OCI-LY7 (cell line): ENCODE measurements around the gene LARGE1. TPM values are rescaled to one million over a fixed set of nuclear protein-coding genes. Genes with fewer than 3 reads are reported as not detected.
A peak's percentile ranks its signal among the peaks of the same experiment; 100 is the strongest.

ENCODE experiments used
- BruUV-seq: library from RNA; stranded (reverse); fragments of 400-500 nt; replicated peaks from 2 replicates; lab custom pipeline; 2021; lab: Mats Ljungman, UMichigan
- CTCF ChIA-PET: fragments of 300-600 bp; sonication (Branson Sonifier 250); formaldehyde crosslinking; loops from one replicate; lab custom pipeline; 2022; ENCODE audit warnings: antibody characterized with exemption; ENCODE audit not compliant: unreplicated experiment; lab: Charles Lee
- POLR2A ChIA-PET: fragments of 300-600 bp; sonication (Branson Sonifier 250); formaldehyde crosslinking; loops from one replicate; lab custom pipeline; 2022; ENCODE audit warnings: antibody characterized with exemption; lab: Charles Lee
- DNase-seq: peaks from one replicate; pipeline ENCODE4 v3.0.0-alpha.2; 2015; ENCODE audit warnings: low spot score
- H2AFZ ChIP-seq: fragments of 200-600 bp; sonication (generic), shearing (Covaris generic); 2 replicates; pipeline ENCODE4 v1.6.1; 2014; ENCODE audit warnings: mild to moderate bottlenecking, antibody characterized with exemption, low read length, moderate library complexity
- H3K27ac ChIP-seq: fragments of 200-600 bp; sonication (generic); 2 replicates; pipeline ENCODE4 v1.5.1; 2014; ENCODE audit warnings: mixed run types, low read depth, mild to moderate bottlenecking, moderate library complexity, low read length, inconsistent platforms; ENCODE audit not compliant: poor library complexity, severe bottlenecking
- H3K36me3 ChIP-seq: fragments of 200-600 bp; sonication (generic); 2 replicates; pipeline ENCODE4 v1.6.1; 2014; ENCODE audit warnings: mild to moderate bottlenecking, antibody characterized with exemption, low read length, moderate library complexity, mixed read lengths; ENCODE audit not compliant: insufficient read depth
- H3K4me1 ChIP-seq: fragments of 200-600 bp; sonication (generic); 2 replicates; pipeline ENCODE4 v1.5.1; 2014; ENCODE audit warnings: mild to moderate bottlenecking, low read length; ENCODE audit not compliant: insufficient read depth, poor library complexity, severe bottlenecking
- H3K4me2 ChIP-seq: fragments of 200-600 bp; sonication (generic); 2 replicates; pipeline ENCODE4 v1.6.1; 2014; ENCODE audit warnings: mild to moderate bottlenecking, low read length
- H3K4me3 ChIP-seq: fragments of 200-600 bp; sonication (generic); 2 replicates; pipeline ENCODE4 v1.5.1; 2014; ENCODE audit warnings: mild to moderate bottlenecking, low read depth, low read length; ENCODE audit not compliant: poor library complexity, severe bottlenecking
- H3K79me2 ChIP-seq: fragments of 200-600 bp; sonication (generic); 2 replicates; pipeline ENCODE4 v1.6.1; 2016; ENCODE audit warnings: low read depth, mild to moderate bottlenecking, low read length, moderate library complexity, mixed read lengths; ENCODE audit not compliant: insufficient read depth
- H3K9me2 ChIP-seq: fragments of 200-600 bp; sonication (generic); 2 replicates; pipeline ENCODE4 v1.6.1; 2016; ENCODE audit warnings: mild to moderate bottlenecking, low read length, mixed read lengths; ENCODE audit not compliant: insufficient read depth
- H3K9me3 ChIP-seq: fragments of 200-600 bp; sonication (generic); 2 replicates; pipeline ENCODE4 v1.6.1; 2014; ENCODE audit warnings: mild to moderate bottlenecking, mixed run types, low read length, mixed read lengths
- H4K20me1 ChIP-seq: fragments of 200-600 bp; sonication (generic); 2 replicates; pipeline ENCODE4 v1.6.1; 2014; ENCODE audit warnings: mild to moderate bottlenecking, antibody characterized with exemption, low read length, moderate library complexity, mixed read lengths; ENCODE audit not compliant: insufficient read depth
- EZH2phosphoT487 ChIP-seq: fragments of 200-600 bp; sonication (generic); IDR thresholded peaks from 2 replicates; pipeline ENCODE4 v1.6.1; 2018; ENCODE audit warnings: low read depth, borderline replicate concordance, mild to moderate bottlenecking, mixed run types, antibody characterized with exemption, low read length, moderate library complexity, mixed read lengths
- intact Hi-C: fragments of 100-400 bp; cut with micrococcal nuclease; formaldehyde crosslinking; loops from one replicate; pipeline ENCODE4 v1.10.0; 2022; ENCODE audit not compliant: unreplicated experiment
- total RNA-seq, 2 experiments: library from RNA; depleted of rRNA in 1 of 2; stranded (reverse); fragments of >200 nt in 1 of 2; shearing (Covaris generic) in 1 of 2; gene quantifications; 2 replicates each; pipeline ENCODE4 v1.2.3, GENCODE V29; 2014 to 2022
- TF ChIP-seq, protein P1 (sequence below): fragments of 200-600 bp; sonication (generic); conservative IDR thresholded peaks from 2 replicates; pipeline ENCODE4 v1.5.1; 2014; ENCODE audit warnings: mild to moderate bottlenecking, antibody characterized with exemption, low read length, moderate library complexity, mixed read lengths

The LARGE1 gene
- total RNA-seq, 2 experiments from 2014 or later, result 31.5 to 31.9 TPM

DNA sequence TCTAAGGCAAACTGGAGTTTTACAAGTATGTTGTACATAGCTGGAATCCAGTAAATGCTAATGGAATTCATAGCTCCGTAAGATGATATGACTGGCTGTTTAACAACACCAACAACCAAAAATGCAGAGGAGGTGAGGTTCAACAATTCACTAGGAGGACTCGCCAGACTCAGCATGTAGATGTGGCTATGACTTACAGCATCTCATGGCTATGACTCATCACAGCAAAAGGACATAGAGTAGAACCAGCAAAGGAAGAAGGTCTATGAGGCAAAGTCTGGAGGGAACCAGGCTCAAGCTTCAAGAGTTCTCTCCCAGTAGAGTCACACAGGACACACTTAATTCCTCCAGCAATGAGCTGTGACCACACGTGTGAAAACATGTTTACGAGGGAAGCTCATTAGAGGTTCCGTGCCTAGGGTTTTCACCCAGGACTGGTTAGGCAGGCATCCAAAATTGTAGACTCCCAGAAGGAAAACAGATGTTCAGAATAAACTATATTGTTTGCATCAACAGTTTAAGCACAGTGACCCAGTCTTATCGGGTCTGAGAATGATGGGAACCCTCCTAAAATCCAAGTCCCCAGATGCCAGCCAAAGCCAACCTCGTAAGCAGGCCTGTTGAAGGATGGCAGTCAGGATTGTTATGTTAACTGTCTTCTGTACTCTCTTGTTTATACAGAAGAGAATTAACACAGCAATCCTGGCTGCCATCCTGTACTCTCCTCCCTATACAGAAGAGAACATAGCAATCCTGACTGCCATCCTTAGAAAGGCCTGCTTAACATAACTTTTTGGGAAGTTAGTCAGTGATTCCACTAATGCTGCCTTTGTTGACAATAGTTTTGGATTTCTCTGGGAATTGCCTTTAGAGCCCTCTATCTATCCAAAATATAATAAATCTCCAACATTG lies 116.6 kb downstream of the LARGE1 start:
- intact Hi-C loops, result no loop called here
- POLR2A ChIA-PET, result no interaction called here

DNA sequence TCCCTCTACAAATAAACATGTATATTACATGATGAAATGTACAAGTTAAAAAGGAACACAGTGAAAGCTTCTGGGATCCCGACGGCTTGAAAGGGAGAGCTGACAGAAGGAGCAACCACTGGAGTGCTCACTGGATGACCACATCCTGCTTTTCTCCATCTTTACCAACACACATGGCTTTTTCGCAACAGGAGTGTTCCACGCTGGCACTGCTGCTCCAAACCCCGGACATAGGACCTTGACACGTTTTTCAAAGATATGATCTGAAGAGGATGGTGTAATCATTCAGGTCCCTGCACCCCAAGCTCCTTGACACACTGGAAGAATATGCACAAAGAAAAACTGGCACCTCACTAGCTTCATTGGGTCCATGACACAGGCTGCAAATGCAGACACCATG lies 121.9 kb downstream of the LARGE1 start:
- POLR2A ChIA-PET, result no interaction called here
- intact Hi-C loops, result no loop called here
- Histone ChIP-seq H2AFZ (no peak overlapping the region), H3K9me2 (no peaks in the 10 kb centered on the region), H3K27ac (no peak overlapping the region), H3K36me3 (no peaks in the 10 kb centered on the region), H3K4me1 (no peaks in the 10 kb centered on the region), H3K4me2 (no peak overlapping the region), H3K79me2 (no peaks in the 10 kb centered on the region), H3K4me3 (no peak overlapping the region), H3K9me3 (peaks cover 8% of the 10 kb centered on the region; the same call in 1 of the 2 replicates), H4K20me1 (no peaks in the 10 kb centered on the region)
- no peak for DNase-seq
- no TSS peak for BruUV-seq
- CTCF ChIA-PET, result no interaction called here
- no peak for TF ChIP-seq EZH2phosphoT487
- TF ChIP-seq, protein P1, sequence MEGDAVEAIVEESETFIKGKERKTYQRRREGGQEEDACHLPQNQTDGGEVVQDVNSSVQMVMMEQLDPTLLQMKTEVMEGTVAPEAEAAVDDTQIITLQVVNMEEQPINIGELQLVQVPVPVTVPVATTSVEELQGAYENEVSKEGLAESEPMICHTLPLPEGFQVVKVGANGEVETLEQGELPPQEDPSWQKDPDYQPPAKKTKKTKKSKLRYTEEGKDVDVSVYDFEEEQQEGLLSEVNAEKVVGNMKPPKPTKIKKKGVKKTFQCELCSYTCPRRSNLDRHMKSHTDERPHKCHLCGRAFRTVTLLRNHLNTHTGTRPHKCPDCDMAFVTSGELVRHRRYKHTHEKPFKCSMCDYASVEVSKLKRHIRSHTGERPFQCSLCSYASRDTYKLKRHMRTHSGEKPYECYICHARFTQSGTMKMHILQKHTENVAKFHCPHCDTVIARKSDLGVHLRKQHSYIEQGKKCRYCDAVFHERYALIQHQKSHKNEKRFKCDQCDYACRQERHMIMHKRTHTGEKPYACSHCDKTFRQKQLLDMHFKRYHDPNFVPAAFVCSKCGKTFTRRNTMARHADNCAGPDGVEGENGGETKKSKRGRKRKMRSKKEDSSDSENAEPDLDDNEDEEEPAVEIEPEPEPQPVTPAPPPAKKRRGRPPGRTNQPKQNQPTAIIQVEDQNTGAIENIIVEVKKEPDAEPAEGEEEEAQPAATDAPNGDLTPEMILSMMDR, result no peak

More for the DNA sequence above, 116.6 kb downstream of the LARGE1 start:
- Histone ChIP-seq H3K9me2 (no peaks in the 10 kb centered on the region), H3K36me3 (no peaks in the 10 kb centered on the region), H3K4me1 (peaks cover 8% of the 10 kb centered on the region), H3K79me2 (no peaks in the 10 kb centered on the region), H2AFZ (no peak overlapping the region), H3K4me2 (no peak overlapping the region), H3K27ac (no peak overlapping the region), H4K20me1 (no peaks in the 10 kb centered on the region), H3K9me3 (peaks cover 8% of the 10 kb centered on the region; the same call in 1 of the 2 replicates), H3K4me3 (no peak overlapping the region)
- no peak for DNase-seq
- no peak for TF ChIP-seq EZH2phosphoT487
- TF ChIP-seq, protein P1, result no peak
- no TSS peak for BruUV-seq
- CTCF ChIA-PET, result no interaction called here

DNA sequence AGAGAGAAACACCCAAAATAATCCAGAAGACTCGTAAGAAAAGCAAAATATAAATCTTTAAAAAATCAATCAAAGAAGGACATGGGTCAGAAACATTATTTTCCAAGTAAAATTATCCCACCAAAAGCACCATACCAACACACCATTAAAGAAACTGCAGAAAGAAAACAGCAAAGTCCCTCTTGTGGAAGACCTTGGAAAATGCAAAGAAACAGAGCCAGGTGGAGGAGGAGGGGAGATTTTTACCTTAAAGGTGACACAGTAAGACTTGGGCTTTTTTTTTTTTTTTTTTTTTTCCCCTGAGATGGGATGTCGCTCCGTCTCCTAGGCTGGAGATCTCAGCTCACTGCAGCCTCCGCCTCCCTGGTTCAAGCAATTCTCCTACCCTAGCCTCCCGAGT lies 123.8 kb downstream of the LARGE1 start:
- Histone ChIP-seq H3K4me1 (no peaks in the 10 kb centered on the region), H3K36me3 (no peaks in the 10 kb centered on the region), H3K79me2 (no peaks in the 10 kb centered on the region), H3K4me3 (no peak overlapping the region), H3K4me2 (no peak overlapping the region), H2AFZ (no peak overlapping the region), H3K9me2 (no peaks in the 10 kb centered on the region), H3K9me3 (peaks cover 5% of the 10 kb centered on the region; the same call in 1 of the 2 replicates), H3K27ac (no peak overlapping the region), H4K20me1 (no peaks in the 10 kb centered on the region)
- TF ChIP-seq EZH2phosphoT487, result no peak
- TF ChIP-seq, protein P1, result 0 out of 2 replicates have a peak, but pooled peaks have one; percentile 17
- intact Hi-C loops, result no loop called here
- CTCF ChIA-PET, result no interaction called here
- no peak for DNase-seq
- POLR2A ChIA-PET, result no interaction called here
- BruUV-seq, result no TSS peak
